Raji (cell line): ENCODE results near the gene TM7SF2.

Experiments
- POLR2A ChIP-seq: IDR thresholded peaks from 2 replicates; pipeline ENCODE4 v1.6.1; 2011; ENCODE audit warnings: low read depth, low read length, control low read depth; ENCODE audit not compliant: insufficient read depth

The TM7SF2 gene

DNA sequence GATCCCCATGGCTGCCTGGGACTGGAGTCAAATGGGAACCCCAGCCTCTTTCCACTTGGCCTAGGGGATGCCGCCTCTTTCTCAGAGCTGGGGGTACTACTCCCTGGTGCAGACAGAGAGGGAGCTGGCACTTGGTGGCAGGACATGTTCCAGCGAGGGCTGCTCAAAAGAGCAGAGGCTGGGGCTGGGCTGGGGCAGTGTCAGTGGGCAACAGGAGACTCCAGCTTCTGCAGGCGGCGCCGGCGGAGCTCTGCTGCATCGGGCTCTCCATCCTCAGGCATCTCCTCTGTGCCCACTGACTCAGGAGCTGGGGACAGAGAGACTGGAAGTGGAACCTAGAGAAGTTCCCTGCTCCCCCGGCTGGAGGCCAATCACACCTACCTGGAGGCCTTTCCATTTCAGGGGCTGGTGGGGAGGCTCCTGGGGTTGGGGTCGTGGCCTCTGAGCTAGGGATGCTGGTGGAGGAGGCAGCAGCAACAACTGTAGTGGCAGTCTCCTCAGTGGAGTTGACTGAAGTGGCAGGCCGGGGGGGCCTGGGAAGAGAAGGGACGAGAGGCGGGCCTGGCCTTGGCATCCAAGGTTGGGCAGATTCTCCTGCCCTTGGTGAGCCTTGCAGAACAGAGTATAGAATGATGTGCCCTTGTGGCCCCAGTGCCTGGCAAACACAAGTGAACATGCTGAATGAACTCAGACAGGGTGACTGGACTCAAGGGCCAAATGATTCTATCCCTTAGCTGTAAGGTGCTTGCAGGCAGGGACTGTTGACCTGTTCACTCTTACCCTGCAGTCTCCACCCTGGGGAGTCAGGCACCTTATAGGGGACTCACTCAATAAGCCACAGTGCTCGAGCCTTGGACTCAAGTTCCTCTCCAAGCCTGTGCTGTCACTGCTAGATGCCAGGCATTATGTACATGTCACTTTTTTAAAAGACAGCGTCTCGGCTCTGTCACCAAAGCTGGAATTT is 16.8 kb downstream of the TM7SF2 start:
- peak; percentile 32; the same call in 1 of the 2 replicates for TF ChIP-seq POLR2A

DNA sequence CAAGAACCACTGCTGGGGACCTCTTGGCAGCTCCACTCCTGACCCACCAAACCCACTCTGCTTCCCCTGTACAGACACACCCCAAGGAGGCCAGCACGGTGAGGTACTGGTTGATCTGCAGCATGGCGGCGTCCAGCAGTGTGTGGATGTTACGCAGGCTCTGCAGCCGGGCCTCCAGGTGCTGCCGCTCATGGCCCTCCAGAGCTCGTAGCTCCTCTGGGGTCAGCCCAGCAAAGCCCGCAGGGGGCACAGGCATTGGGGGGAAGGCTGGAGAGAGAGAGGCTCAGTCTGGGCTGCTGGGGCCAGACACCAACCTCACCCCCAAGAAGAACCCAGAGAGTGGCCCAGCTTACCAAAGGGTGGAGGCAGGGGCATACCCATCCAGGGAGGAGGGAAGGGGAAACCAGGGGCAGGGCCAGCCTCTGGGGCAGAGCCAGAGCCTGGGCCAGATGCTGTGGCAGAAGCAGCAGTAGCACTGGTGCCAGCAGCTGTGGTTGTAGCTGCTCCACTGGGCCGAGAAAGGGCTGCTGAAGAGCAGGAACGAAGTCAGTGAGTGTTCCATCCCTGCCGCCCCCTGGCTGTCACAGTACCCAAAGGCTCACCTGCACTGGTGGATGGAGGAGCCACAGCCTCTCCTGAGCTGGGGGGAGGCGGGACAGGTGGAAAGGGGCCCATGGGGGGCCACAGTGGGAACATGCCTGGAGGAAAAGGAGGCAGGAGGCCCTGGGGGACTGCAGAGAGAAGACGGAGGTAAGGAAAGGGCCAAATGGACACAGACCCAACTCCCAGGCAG is 18.2 kb downstream of the TM7SF2 start:
- no peak for TF ChIP-seq POLR2A

DNA sequence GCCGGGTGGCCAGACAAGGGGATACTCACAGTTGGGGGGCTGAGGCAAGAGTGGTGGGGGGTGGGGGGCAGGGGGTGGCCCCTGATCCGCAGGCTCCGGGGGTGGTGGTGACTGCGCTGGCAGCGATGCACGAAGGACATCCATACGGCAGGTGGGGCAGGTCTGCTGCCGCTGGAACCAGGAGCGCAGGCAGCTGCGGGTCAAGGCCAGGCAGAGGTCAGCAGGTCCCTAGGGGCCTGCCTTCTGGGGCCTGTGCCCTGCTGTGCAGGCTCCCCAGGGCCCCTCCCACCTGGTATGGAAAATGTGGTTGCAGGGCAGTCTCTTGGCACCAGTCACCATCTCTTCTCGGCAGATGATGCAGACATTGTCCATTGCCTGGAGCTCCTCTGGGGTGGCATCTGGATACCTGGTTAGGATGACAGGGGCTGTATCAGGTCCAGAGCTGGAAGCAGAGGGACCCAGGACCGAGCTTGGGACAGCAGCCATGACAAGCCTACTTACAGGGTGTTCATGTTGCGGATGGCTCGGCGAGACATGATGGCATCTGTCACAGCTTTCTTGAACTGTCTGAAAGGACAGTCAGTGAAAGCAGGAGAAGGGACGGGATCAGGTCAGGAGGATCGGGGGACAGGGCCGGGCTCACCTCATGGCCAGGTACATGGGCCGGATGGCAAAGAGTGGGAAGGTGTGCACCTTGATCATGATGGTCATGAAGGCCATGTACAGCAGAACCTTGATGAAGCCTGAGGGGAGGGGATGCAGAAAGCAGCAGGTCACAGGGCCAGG is 19.2 kb downstream of the TM7SF2 start:
- no peak for TF ChIP-seq POLR2A

GRCh38 chr11:65131417-65131776 is 19.7 kb downstream of the TM7SF2 start:
- no peak for TF ChIP-seq POLR2A

- no peak for TF ChIP-seq POLR2A
Measured at GRCh38 chr11:65131895-65132237, 20.2 kb downstream of the TM7SF2 start.

- peak; percentile 74 for TF ChIP-seq POLR2A
Measured at GRCh38 chr11:65132238-65132987, 20.7 kb downstream of the TM7SF2 start.

DNA sequence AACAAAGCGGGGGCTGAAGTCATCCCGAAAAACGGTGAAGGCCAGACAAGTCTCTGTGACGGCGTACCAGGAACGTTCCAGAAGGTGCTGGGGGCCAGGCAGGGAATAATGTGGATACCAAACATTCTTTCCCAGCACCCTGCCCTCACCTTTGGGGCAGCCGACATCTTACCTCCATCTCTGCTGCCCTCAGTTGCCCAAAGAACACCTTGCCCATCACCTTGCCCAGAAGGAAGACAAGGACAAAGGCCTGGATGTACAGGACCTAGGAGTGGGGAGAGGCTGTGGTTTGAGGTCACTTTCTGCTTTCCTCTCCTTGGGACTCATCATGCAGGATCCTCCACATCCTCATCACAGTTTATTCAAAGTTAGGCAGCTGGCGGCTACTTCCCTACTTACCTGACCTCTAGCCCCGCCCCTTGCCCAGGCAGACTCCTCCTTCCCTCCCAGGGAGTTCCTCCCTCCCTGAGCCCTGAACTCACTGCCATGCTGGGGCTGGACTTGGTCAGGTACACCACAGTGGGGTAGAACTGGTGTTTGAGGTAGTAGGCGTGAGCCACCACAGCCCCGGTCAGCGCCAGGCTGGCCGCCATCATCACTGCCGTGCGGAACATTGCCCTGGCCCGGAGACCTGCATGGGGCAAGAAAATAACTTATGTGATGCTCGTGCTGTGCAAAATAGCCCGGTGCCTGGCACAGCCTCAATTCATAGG is 21.5 kb downstream of the TM7SF2 start:
- TF ChIP-seq POLR2A: peak; percentile 99

DNA sequence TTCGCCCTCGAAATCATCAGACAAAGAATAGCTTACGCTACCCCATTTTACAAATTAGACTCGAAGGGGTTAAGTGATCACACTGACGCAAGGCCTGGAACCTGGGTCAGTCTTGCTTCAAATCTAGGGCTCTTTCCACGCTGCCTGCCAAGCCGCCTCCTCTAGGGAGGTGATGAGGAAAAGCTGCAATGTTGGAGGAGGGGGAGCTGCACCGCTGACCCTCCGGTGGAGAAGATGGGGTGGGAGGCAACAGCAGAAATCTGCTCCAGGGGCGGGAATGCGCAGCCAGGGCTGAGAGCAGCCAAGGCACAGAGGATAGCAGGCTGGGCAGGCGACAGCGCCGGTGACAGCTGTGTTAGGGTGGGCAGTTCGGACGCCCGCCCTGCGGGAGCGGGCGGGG is 22.1 kb downstream of the TM7SF2 start:
- TF ChIP-seq POLR2A: no peak

DNA sequence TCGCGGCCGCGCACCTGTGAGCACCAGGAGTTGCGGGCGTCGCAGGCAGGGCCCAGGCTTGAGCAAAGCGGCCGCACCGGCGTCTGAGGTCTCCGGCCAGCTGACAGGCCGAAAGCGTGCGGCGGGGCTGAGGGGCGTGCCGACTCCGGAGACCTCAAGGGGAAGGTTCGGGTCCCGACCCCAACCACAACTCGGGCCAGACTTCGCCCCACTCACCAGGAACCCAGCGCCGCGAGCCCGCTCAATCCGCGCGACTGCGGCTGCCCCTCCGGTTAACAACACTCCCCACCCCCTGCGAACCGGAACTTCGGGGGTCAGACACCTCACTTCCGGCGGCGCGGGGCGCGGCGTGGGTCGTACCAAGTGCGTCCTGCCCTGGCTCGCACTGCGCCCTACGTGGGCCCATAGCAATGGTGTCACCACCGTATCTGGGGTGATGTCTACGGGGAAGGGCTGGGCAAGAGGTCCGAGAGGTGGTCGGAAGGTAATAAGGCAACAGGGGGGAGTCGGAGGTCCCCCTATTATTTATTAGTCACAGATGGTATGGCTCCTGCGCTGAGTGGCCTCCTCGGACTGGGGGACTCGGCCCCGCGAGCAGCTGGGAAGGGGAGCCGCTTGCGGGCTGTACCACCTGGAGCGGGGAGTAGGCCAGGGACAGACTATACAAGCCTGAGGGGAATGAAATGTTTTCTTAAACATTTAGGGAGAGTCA is 22.7 kb downstream of the TM7SF2 start, which contains the start of gene SYVN1:
SYVN1 (minus strand) TSS at position 280 of the 712 bp plus-strand sequence. CDS start 918 bp downstream, outside the sequence.
- TF ChIP-seq POLR2A: peak; percentile 88

DNA sequence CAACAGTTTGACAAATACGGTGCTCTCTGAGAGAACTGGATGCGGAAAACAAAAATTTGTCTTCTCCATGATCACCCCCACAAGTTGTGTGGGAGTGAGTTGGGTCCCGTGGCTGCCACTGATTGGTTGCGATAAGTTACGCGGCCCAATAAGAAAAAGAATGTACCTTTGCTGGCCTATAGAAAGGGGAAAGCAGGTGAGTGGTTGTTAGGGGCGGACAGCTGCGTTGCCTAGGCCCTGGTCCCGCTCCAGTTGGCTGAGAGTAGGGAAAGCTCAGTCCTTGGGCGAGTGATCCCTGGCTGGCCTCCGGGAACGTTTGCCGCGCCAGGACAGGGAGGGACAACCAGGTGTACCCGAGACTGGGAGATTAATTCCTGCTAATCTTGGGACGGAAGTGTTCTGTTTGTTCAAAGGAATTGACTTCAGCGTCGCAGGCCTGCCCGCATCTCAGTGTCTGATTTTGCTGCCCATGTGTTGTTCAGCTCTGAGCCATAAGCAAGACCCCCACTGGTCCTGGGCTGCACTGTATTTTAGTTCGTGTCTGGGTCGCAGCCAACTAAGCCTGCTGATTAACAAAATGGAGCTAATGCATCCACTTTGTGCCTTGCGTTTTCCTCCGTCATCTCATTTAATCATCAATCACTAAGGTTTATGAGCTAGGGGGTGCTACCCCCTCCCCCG is 23.4 kb downstream of the TM7SF2 start:
- peak; percentile 90 for TF ChIP-seq POLR2A

GRCh38 chr11:65135633-65136145 is 24.0 kb downstream of the TM7SF2 start:
- no peak for TF ChIP-seq POLR2A

DNA sequence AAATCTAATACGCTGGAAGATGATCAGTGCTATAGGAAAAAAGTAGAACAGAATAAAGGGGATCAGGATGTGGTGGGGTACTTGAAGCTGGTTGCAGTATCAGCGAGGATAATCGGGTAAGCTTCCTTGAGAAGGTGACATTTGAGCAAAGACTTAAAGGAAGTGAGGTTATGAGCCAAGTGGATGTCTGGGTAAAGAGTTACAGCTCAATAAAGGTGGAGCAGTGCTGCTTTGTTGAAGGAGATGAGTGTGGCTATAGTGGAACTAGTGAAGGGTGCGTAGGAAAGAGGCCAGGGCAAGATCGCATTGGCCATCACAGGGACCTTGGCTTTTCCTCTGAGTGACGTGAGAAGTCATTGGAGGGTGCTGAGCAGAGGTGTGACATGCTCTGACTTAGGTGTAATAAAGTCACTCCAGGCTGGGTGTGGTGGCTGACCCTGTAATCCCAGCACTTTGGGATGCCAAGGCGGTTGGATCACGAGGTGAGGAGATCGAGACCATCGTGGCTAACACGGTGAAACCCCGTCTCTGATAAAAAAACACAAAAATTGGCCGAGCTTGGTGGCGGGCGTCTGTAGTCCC is 24.9 kb downstream of the TM7SF2 start:
- TF ChIP-seq POLR2A: no peak
